Activated naive CD8-positive, alpha-beta T cell (primary cell): ENCODE measurements around the gene PPP2R5C.

Source experiments
- H3K27ac Mint-ChIP-seq: one replicate; pipeline ENCODE4 v1.8.0; 2021; ENCODE audit warnings: mixed read lengths
- H3K27me3 Mint-ChIP-seq: one replicate; pipeline ENCODE4 v1.8.0; 2021; ENCODE audit warnings: mixed read lengths
- H3K36me3 Mint-ChIP-seq: one replicate; pipeline ENCODE4 v1.8.0; 2021; ENCODE audit warnings: mixed read lengths
- H3K4me1 Mint-ChIP-seq: one replicate; pipeline ENCODE4 v1.8.0; 2021; ENCODE audit warnings: low read depth, mixed read lengths
- H3K4me3 Mint-ChIP-seq: one replicate; pipeline ENCODE4 v1.8.0; 2021; ENCODE audit warnings: mild to moderate bottlenecking, mixed read lengths
- H3K9me3 Mint-ChIP-seq: one replicate; pipeline ENCODE4 v1.8.0; 2021; ENCODE audit warnings: low read depth, mixed read lengths

PPP2R5C gene

GRCh38 chr14:101908795-101909194, 147.3 kb downstream of the PPP2R5C start:
- H3K4me1 Mint-ChIP-seq, result no peaks in the 10 kb centered on the region
- H3K4me3 Mint-ChIP-seq, result no peak overlapping the region
- peaks cover 7% of the 10 kb centered on the region for H3K36me3 Mint-ChIP-seq
- H3K9me3 Mint-ChIP-seq, result no peaks in the 10 kb centered on the region
- no peaks in the 10 kb centered on the region for H3K27me3 Mint-ChIP-seq
- no peak overlapping the region for H3K27ac Mint-ChIP-seq

- H3K4me3 Mint-ChIP-seq, result no peak overlapping the region
- H3K9me3 Mint-ChIP-seq, result no peaks in the 10 kb centered on the region
- peaks cover 5% of the 10 kb centered on the region for H3K36me3 Mint-ChIP-seq
- no peaks in the 10 kb centered on the region for H3K4me1 Mint-ChIP-seq
- no peaks in the 10 kb centered on the region for H3K27me3 Mint-ChIP-seq
- peak overlapping the region; percentile 41 for H3K27ac Mint-ChIP-seq
Measured at GRCh38 chr14:101909371-101910096, 148.0 kb downstream of the PPP2R5C start.

- Mint-ChIP-seq H3K4me1 (no peaks in the 10 kb centered on the region), H3K9me3 (no peaks in the 10 kb centered on the region), H3K36me3 (peaks cover 2% of the 10 kb centered on the region), H3K27me3 (no peaks in the 10 kb centered on the region), H3K27ac (no peak overlapping the region), H3K4me3 (no peak overlapping the region)
Measured at GRCh38 chr14:101912841-101913240, 151.3 kb downstream of the PPP2R5C start.

- no peaks in the 10 kb centered on the region for H3K4me1 Mint-ChIP-seq
- H3K27ac Mint-ChIP-seq, result peak overlapping the region; percentile 34
- peaks cover 2% of the 10 kb centered on the region for H3K36me3 Mint-ChIP-seq
- no peak overlapping the region for H3K4me3 Mint-ChIP-seq
- H3K27me3 Mint-ChIP-seq, result no peaks in the 10 kb centered on the region
- no peaks in the 10 kb centered on the region for H3K9me3 Mint-ChIP-seq
Measured at GRCh38 chr14:101914083-101914482, 152.6 kb downstream of the PPP2R5C start.

GRCh38 chr14:101915871-101916815, 154.6 kb downstream of the PPP2R5C start:
- H3K27ac Mint-ChIP-seq, result peak overlapping the region; percentile 73
- H3K4me3 Mint-ChIP-seq, result no peak overlapping the region
- H3K9me3 Mint-ChIP-seq, result no peaks in the 10 kb centered on the region
- H3K27me3 Mint-ChIP-seq, result no peaks in the 10 kb centered on the region
- H3K4me1 Mint-ChIP-seq, result no peaks in the 10 kb centered on the region
- H3K36me3 Mint-ChIP-seq, result peaks cover 2% of the 10 kb centered on the region

GRCh38 chr14:101916816-101917412, 155.4 kb downstream of the PPP2R5C start:
- H3K27ac Mint-ChIP-seq, result no peak overlapping the region
- no peaks in the 10 kb centered on the region for H3K9me3 Mint-ChIP-seq
- H3K36me3 Mint-ChIP-seq, result peaks cover 2% of the 10 kb centered on the region
- no peak overlapping the region for H3K4me3 Mint-ChIP-seq
- no peaks in the 10 kb centered on the region for H3K27me3 Mint-ChIP-seq
- H3K4me1 Mint-ChIP-seq, result no peaks in the 10 kb centered on the region

GRCh38 chr14:101917413-101918017, 156.0 kb downstream of the PPP2R5C start:
- Mint-ChIP-seq H3K4me3 (no peak overlapping the region), H3K4me1 (no peaks in the 10 kb centered on the region), H3K36me3 (no peaks in the 10 kb centered on the region), H3K27ac (no peak overlapping the region), H3K27me3 (no peaks in the 10 kb centered on the region), H3K9me3 (no peaks in the 10 kb centered on the region)

GRCh38 chr14:101918065-101918989, 156.8 kb downstream of the PPP2R5C start:
- Mint-ChIP-seq H3K4me1 (no peaks in the 10 kb centered on the region), H3K9me3 (no peaks in the 10 kb centered on the region), H3K27ac (no peak overlapping the region), H3K4me3 (no peak overlapping the region), H3K27me3 (no peaks in the 10 kb centered on the region), H3K36me3 (no peaks in the 10 kb centered on the region)

- H3K27me3 Mint-ChIP-seq, result no peaks in the 10 kb centered on the region
- H3K27ac Mint-ChIP-seq, result peak overlapping the region; percentile 77
- no peaks in the 10 kb centered on the region for H3K36me3 Mint-ChIP-seq
- no peaks in the 10 kb centered on the region for H3K9me3 Mint-ChIP-seq
- no peaks in the 10 kb centered on the region for H3K4me1 Mint-ChIP-seq
- no peak overlapping the region for H3K4me3 Mint-ChIP-seq
Measured at GRCh38 chr14:101920271-101920670, 158.8 kb downstream of the PPP2R5C start.

GRCh38 chr14:101922866-101923265, 161.4 kb downstream of the PPP2R5C start:
- no peaks in the 10 kb centered on the region for H3K4me1 Mint-ChIP-seq
- H3K27ac Mint-ChIP-seq, result peak overlapping the region; percentile 64
- H3K36me3 Mint-ChIP-seq, result no peaks in the 10 kb centered on the region
- no peaks in the 10 kb centered on the region for H3K27me3 Mint-ChIP-seq
- no peak overlapping the region for H3K4me3 Mint-ChIP-seq
- H3K9me3 Mint-ChIP-seq, result no peaks in the 10 kb centered on the region

GRCh38 chr14:101925152-101925551, 163.6 kb downstream of the PPP2R5C start:
- no peaks in the 10 kb centered on the region for H3K9me3 Mint-ChIP-seq
- H3K36me3 Mint-ChIP-seq, result no peaks in the 10 kb centered on the region
- peak overlapping the region; percentile 1 for H3K27ac Mint-ChIP-seq
- H3K27me3 Mint-ChIP-seq, result no peaks in the 10 kb centered on the region
- H3K4me1 Mint-ChIP-seq, result no peaks in the 10 kb centered on the region
- H3K4me3 Mint-ChIP-seq, result no peak overlapping the region

- H3K9me3 Mint-ChIP-seq, result no peaks in the 10 kb centered on the region
- no peak overlapping the region for H3K27ac Mint-ChIP-seq
- no peaks in the 10 kb centered on the region for H3K36me3 Mint-ChIP-seq
- H3K4me3 Mint-ChIP-seq, result no peak overlapping the region
- no peaks in the 10 kb centered on the region for H3K4me1 Mint-ChIP-seq
- H3K27me3 Mint-ChIP-seq, result no peaks in the 10 kb centered on the region
Measured at GRCh38 chr14:101926085-101926484, 164.6 kb downstream of the PPP2R5C start.

GRCh38 chr14:101926620-101927019, 165.1 kb downstream of the PPP2R5C start:
- Mint-ChIP-seq H3K36me3 (no peaks in the 10 kb centered on the region), H3K27ac (peak overlapping the region; percentile 5), H3K27me3 (no peaks in the 10 kb centered on the region), H3K9me3 (no peaks in the 10 kb centered on the region), H3K4me1 (no peaks in the 10 kb centered on the region), H3K4me3 (no peak overlapping the region)

- Mint-ChIP-seq H3K27me3 (no peaks in the 10 kb centered on the region), H3K4me1 (no peaks in the 10 kb centered on the region), H3K9me3 (no peaks in the 10 kb centered on the region), H3K36me3 (no peaks in the 10 kb centered on the region), H3K4me3 (no peak overlapping the region), H3K27ac (no peak overlapping the region)
Measured at GRCh38 chr14:101927859-101928258, 166.3 kb downstream of the PPP2R5C start.
